A172 (cell line): ENCODE measurements around the gene RASIP1. TPM values are rescaled to one million over a fixed set of nuclear protein-coding genes. Genes with fewer than 3 reads are reported as not detected.

Source experiments
- DNase-seq: peaks from one replicate; pipeline ENCODE4 v3.0.0-alpha.2; 2015; ENCODE audit warnings: low spot score
- total RNA-seq: library from RNA; depleted of rRNA; stranded (reverse); fragments of >200 nt; shearing (Covaris generic); gene quantifications from 2 replicates; pipeline ENCODE4 v1.2.3, GENCODE V29; 2014

RASIP1 gene
- total RNA-seq, 1 experiment from 2014 or later: 0.12 TPM

DNA sequence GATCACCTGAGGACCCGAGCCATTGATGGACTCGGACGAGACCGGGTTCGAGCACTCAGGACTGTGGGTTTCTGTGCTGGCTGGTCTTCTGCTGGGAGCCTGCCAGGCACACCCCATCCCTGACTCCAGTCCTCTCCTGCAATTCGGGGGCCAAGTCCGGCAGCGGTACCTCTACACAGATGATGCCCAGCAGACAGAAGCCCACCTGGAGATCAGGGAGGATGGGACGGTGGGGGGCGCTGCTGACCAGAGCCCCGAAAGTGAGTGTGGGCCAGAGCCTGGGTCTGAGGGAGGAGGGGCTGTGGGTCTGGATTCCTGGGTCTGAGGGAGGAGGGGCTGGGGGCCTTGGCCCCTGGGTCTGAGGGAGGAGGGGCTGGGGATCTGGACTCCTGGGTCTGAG, 15.8 kb upstream of the RASIP1 start:
- no peak for DNase-seq

DNA sequence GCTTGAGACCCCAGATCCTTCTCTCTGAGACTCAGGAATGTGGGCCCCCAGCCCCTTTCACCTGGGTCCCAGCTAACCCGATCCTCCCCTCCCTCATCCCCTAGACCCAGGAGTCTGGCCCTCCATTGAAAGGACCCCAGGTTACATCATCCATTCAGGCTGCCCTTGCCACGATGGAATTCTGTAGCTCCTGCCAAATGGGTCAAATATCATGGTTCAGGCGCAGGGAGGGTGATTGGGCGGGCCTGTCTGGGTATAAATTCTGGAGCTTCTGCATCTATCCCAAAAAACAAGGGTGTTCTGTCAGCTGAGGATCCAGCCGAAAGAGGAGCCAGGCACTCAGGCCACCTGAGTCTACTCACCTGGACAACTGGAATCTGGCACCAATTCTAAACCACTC, 15.4 kb upstream of the RASIP1 start:
- DNase-seq: no peak

GRCh38 chr19:48755084-48755641, 14.8 kb upstream of the RASIP1 start, which contains the start of gene FGF21:
Gene FGF21 (plus strand): TSS chr19:48755524. CDS start chr19:48756237, 713 bp downstream.
- no peak for DNase-seq

GRCh38 chr19:48752496-48753365, 12.3 kb upstream of the RASIP1 start, which contains the start of gene FUT1:
Gene FUT1 (minus strand): TSS chr19:48752641. CDS start chr19:48751281, 1,360 bp downstream.
- peak; percentile 46 for DNase-seq

GRCh38 chr19:48751845-48752495, 11.6 kb upstream of the RASIP1 start:
- DNase-seq: no peak

DNA sequence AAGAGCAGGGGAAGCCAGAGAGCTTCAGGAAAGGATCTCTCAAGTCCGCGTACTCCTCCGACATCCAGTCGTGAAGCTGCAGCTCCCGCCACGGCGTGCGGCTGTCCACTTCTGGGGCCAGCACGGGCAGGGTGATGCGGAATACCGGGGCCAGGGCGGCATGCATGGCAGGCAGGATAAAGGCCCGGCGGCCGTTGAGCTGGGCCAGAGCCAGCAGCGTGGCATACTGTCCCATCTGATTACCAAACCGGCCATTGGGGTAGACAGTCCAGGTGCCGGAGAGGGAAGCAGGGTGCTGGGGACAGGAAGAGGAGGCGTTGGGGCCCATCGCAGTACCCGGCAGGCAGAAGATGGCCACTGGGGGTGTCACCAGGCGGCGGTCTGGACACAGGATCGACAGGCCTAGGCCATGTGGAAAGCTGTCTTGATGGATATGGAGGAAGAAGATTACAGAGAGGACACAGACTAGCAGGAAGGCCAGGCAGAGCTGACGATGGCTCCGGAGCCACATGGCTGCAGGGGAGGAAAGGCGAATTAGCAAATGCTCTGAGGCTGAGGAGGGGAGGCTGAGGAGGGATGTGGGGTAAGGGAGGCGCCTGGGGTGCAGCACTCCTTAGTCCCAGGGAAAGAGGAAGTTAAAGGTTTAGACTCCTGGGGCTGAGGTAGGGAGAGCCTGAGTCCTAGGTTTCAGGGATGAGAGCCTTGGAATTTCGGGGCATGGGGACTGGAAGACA, 10.5 kb upstream of the RASIP1 start:
- DNase-seq: no peak

GRCh38 chr19:48750351-48750750, 9.9 kb upstream of the RASIP1 start:
- no peak for DNase-seq

GRCh38 chr19:48749571-48750198, 9.3 kb upstream of the RASIP1 start:
- DNase-seq: no peak

GRCh38 chr19:48746738-48747575, 6.5 kb upstream of the RASIP1 start, which contains the start of gene IZUMO1:
Gene IZUMO1 (minus strand): TSS chr19:48746909. CDS start chr19:48745859, 1,050 bp downstream.
- DNase-seq: peak; percentile 69

DNA sequence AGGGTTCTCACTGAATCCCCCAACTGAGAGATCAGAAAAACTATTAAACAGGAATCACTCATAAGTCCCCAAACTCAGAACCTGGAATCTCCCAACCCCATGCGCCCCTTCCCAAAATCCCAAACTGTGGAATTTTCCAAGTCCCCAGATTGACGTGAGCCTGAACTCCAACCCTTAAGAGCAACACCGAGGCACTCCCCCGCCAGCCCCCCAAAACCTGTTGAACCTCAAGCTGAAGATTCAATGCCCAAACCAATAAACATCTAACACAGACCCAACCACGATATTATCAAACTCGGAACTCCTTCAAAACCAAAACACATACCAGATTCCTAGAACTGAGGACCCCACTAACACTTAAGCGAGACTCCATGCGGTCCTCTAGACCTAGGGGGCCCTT, 5.7 kb upstream of the RASIP1 start:
- no peak for DNase-seq

DNA sequence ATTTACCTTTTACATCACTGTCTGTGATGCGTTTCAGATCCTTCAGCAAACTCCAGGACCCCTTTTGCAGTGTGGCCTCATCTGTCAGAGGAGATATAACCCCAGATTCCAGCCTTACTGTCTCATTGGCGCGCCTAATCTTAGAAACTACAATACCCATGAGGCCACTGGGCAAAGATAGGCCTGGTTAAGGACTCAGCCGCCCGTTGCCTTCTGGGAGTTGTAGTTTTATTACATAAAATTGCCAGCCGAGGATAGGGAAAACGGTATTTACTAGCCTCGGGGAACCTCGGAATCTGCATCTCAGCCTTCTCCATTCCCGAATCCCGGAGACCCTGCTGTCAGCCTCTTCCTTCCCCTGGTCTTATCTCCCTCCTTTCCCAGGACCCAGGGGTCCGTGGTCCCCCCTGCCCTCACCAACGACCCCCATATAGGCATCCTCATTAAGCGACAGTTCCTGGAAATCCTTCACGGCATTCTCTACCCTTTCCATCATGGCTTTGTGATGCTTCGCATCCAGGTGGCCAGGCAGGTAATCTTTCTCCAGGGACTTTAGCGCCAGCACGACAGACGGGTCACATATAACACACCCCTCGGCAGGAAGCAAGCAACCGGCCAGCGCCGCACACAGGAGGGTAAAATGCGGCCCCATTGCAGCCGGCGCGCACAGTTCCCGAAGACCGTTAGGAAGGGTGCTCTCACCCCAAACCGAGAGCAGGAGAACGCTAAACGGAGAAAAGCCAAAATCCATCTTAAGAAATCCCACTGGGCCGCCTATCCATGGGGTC, 5.0 kb upstream of the RASIP1 start:
- no peak for DNase-seq

DNA sequence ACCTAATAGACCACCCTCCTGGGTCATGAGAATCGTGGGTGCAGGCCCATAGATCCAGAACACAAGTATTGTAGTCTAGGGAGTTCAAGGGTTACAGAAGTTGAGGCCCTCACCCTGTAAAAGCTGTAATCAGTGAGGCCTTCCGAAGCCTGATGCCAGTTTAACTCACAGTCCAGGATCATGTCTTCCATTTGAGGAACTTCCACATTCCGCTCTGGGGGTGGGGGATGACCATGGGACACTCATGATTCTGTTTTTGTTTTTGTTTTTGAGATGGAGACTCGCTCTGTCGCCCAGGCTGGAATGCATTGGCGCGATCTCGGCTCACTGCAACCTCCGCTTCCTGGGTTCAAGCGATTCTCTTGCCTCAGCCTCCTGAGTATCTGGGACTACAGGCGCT, 1.7 kb upstream of the RASIP1 start:
- no peak for DNase-seq

DNA sequence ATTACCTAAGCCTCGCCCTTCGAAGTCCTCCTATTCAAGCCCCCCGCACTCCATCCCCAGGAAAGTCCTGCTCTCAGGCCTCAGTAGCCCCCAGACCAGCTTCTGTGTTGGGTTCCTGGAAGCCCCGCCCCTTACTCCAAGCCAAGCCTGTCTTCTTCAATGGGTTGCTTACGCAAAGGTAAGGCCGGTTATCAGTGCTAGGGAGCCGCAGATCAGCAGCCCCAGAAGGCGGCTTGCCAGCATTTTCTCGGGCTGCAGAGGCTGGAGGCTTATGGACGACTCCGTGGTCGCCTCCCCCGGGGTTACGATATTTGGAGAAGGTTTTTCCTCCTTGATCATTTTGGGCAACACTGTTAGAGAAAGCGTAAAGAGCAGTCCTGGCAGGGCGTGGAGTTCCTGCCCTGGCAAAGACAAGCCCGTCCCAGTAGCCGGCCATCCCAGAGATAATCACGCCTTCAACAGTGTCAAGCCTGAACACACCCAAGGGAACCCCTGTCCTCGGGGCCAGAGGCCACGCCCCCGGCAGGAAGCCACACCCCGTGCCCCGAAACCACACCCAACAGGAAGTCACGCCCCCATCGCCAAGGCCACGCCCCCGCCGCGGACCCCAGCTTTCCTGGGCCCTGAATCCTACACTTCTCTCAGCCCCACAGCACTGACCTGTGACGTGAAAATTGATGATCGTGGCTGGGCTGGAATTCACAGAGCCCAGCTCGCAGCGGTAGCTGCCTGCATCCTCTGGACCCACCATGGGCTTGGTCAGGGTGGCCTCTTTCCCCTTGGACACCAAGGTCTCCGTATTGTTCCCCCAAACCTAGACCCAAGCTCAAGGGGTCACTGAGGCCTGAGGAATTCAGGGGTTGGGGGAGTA, 954 bp upstream of the RASIP1 start:
- no peak for DNase-seq

DNA sequence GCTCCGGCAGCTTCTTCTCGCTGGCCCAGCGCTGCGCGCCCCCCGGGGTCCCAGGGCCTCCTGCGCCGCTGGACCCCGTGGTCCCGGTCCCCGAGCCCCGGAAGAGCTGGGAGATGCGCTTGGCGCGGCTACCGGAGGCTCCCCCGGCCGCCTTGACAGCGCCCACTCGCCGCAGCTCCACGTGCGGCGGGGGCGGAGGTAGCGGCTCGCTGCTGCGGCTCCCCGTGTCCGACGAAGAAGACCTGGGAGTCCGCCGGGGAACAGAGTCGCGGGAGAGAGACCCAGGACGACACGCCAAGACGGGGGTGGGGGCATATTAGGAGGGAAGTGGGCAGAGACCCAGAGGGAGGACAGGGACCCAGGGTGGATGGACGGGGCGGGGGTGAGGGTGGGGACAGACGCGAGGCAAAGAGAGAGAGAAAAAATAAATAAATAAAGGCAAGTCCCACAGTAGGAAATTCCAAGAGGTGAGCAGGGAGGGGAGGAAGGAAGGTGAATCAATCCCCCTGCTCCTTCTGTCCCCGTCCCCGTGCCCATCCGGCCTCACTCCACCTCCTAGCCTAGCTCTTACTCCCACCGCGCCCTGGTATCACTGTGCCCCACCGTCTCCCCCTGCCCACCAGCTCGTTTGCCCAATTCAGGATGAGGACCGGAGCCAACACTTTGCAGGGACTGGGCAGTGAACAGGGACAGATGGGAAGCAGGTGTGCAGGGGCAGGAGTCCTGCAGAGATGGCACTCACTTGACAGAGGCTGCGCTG, 826 bp downstream of the RASIP1 start:
- no peak for DNase-seq

DNA sequence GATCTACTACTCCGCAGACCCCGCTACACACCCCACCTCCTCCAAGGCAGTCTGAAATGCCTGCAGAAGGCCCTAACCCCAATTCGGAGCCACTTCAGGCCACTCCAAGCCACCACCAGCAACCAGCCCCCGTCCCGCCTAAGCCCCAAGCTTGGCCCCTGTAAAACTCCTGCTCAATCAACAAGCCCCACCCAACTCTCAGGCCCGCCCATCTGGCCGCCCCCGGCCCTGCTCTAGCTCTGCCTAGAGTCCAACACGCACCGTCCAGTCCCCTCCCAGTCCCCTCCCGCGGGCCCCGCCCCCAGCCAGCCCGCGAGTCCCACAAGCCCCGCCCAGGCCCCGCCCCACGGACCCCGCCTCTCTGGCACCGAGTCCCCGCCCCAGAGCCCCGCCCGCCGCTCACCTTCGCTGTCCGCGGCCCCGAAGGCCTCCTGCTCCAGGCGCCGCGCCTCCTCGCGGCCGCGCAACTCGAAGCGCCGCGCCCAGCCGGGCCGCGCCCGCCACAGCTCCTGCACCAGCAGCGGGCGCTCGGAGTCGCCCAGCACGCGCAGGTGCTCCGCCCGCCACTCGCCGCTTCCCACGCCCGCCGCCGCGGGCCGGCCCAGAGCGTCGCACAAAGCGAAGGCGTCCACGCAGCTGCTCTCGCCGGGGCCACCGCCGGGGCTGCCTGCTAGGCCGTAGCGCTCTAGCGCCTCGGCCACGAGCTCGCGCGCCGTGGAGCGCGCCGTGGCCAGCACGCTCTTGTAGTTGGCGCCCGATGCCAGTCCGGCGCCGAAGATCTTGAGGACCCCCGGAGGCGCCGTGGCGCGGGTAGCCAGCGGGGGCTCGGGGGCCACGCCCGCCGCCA, 1.6 kb downstream of the RASIP1 start:
- peak; percentile 44 for DNase-seq

GRCh38 chr19:48737360-48737998, 2.9 kb downstream of the RASIP1 start:
- no peak for DNase-seq
